Activated naive CD8-positive, alpha-beta T cell (primary cell): Measurements from ENCODE around the gene TRIM6.
"Not testable (repeated sequence)": the region's sequence is repeated elsewhere in the genome, so short reads cannot be mapped to it uniquely, and the experiment has no call there.

Experiments used
- H3K27ac Mint-ChIP-seq: one replicate; pipeline ENCODE4 v1.8.0; 2021; ENCODE audit warnings: mixed read lengths
- H3K27me3 Mint-ChIP-seq: one replicate; pipeline ENCODE4 v1.8.0; 2021; ENCODE audit warnings: mixed read lengths
- H3K36me3 Mint-ChIP-seq: one replicate; pipeline ENCODE4 v1.8.0; 2021; ENCODE audit warnings: mixed read lengths
- H3K4me1 Mint-ChIP-seq: one replicate; pipeline ENCODE4 v1.8.0; 2021; ENCODE audit warnings: low read depth, mixed read lengths
- H3K4me3 Mint-ChIP-seq: one replicate; pipeline ENCODE4 v1.8.0; 2021; ENCODE audit warnings: mild to moderate bottlenecking, mixed read lengths
- H3K9me3 Mint-ChIP-seq: one replicate; pipeline ENCODE4 v1.8.0; 2021; ENCODE audit warnings: low read depth, mixed read lengths

The TRIM6 gene

GRCh38 chr11:5596607-5597201 is at the start of gene TRIM6:
TSS of gene TRIM6 (plus strand) at chr11:5596637. CDS start at chr11:5596898, 261 bp downstream.
- no peak within 1 kb of the TSS for H3K27ac Mint-ChIP-seq
- peak within 1 kb of the TSS; percentile 86 for H3K4me3 Mint-ChIP-seq
- H3K27me3 Mint-ChIP-seq: peaks cover 5% of the 10 kb centered on the region
- H3K36me3 Mint-ChIP-seq: no peaks in the 10 kb centered on the region
- H3K9me3 Mint-ChIP-seq: no peaks in the 10 kb centered on the region
- peaks cover 8% of the 10 kb centered on the region for H3K4me1 Mint-ChIP-seq

- Mint-ChIP-seq H3K36me3 (peaks cover 7% of the 10 kb centered on the region), H3K27me3 (peaks cover 3% of the 10 kb centered on the region), H3K27ac (no peak overlapping the region), H3K9me3 (no peaks in the 10 kb centered on the region), H3K4me1 (no peaks in the 10 kb centered on the region), H3K4me3 (no peak overlapping the region)
Measured at GRCh38 chr11:5547982-5548381, 48.5 kb upstream of the TRIM6 start.

- Mint-ChIP-seq H3K27ac (no peak within 1 kb of the TSS), H3K27me3 (peaks cover 3% of the 10 kb centered on the region), H3K9me3 (no peaks in the 10 kb centered on the region), H3K4me1 (no peaks in the 10 kb centered on the region), H3K36me3 (peaks cover 7% of the 10 kb centered on the region), H3K4me3 (no peak within 1 kb of the TSS)
Measured at GRCh38 chr11:5548440-5548839, 48.0 kb upstream of the TRIM6 start, which contains the start of gene OR52H1. TSS of gene OR52H1 (minus strand) at chr11:5548540. CDS start at chr11:5545505, 3,035 bp downstream.

GRCh38 chr11:5550440-5551095 is 45.9 kb upstream of the TRIM6 start:
- H3K4me3 Mint-ChIP-seq: no peak overlapping the region

GRCh38 chr11:5553343-5553742 is 43.1 kb upstream of the TRIM6 start:
- Mint-ChIP-seq H3K27ac (no peak overlapping the region), H3K4me1 (no peaks in the 10 kb centered on the region), H3K9me3 (no peaks in the 10 kb centered on the region), H3K4me3 (no peak overlapping the region), H3K27me3 (peaks cover 4% of the 10 kb centered on the region), H3K36me3 (peaks cover 7% of the 10 kb centered on the region)

More at GRCh38 chr11:5550440-5551095, 45.9 kb upstream of the TRIM6 start:
- Mint-ChIP-seq H3K4me1 (no peaks in the 10 kb centered on the region), H3K27me3 (peaks cover 3% of the 10 kb centered on the region), H3K36me3 (peaks cover 7% of the 10 kb centered on the region), H3K27ac (no peak overlapping the region), H3K9me3 (no peaks in the 10 kb centered on the region)

GRCh38 chr11:5556596-5557188 is 39.7 kb upstream of the TRIM6 start:
- Mint-ChIP-seq H3K9me3 (no peaks in the 10 kb centered on the region), H3K27me3 (peaks cover 5% of the 10 kb centered on the region), H3K4me3 (no peak overlapping the region), H3K36me3 (peaks cover 4% of the 10 kb centered on the region), H3K27ac (no peak overlapping the region), H3K4me1 (no peaks in the 10 kb centered on the region)

GRCh38 chr11:5557751-5558150 is 38.7 kb upstream of the TRIM6 start:
- no peaks in the 10 kb centered on the region for H3K9me3 Mint-ChIP-seq
- no peak overlapping the region for H3K27ac Mint-ChIP-seq
- H3K4me3 Mint-ChIP-seq: no peak overlapping the region
- no peaks in the 10 kb centered on the region for H3K4me1 Mint-ChIP-seq
- H3K27me3 Mint-ChIP-seq: peaks cover 5% of the 10 kb centered on the region
- no peaks in the 10 kb centered on the region for H3K36me3 Mint-ChIP-seq

GRCh38 chr11:5564259-5565019 is 32.0 kb upstream of the TRIM6 start:
- Mint-ChIP-seq H3K36me3 (peaks cover 4% of the 10 kb centered on the region), H3K9me3 (peaks cover 5% of the 10 kb centered on the region), H3K4me3 (no peak overlapping the region), H3K27ac (no peak overlapping the region), H3K27me3 (no peaks in the 10 kb centered on the region), H3K4me1 (peaks cover 6% of the 10 kb centered on the region)

GRCh38 chr11:5574654-5575053 is 21.8 kb upstream of the TRIM6 start:
- Mint-ChIP-seq H3K9me3 (no peaks in the 10 kb centered on the region), H3K4me3 (no peak overlapping the region), H3K27ac (no peak overlapping the region), H3K27me3 (no peaks in the 10 kb centered on the region), H3K36me3 (peaks cover 3% of the 10 kb centered on the region), H3K4me1 (no peaks in the 10 kb centered on the region)

GRCh38 chr11:5575152-5575551 is 21.3 kb upstream of the TRIM6 start:
- Mint-ChIP-seq H3K36me3 (peaks cover 3% of the 10 kb centered on the region), H3K27ac (no peak overlapping the region), H3K9me3 (no peaks in the 10 kb centered on the region), H3K4me3 (no peak overlapping the region), H3K27me3 (no peaks in the 10 kb centered on the region), H3K4me1 (no peaks in the 10 kb centered on the region)

GRCh38 chr11:5577101-5577500 is 19.3 kb upstream of the TRIM6 start:
- H3K9me3 Mint-ChIP-seq: no peaks in the 10 kb centered on the region
- H3K27me3 Mint-ChIP-seq: no peaks in the 10 kb centered on the region
- no peak overlapping the region for H3K4me3 Mint-ChIP-seq
- H3K36me3 Mint-ChIP-seq: no peaks in the 10 kb centered on the region
- no peaks in the 10 kb centered on the region for H3K4me1 Mint-ChIP-seq
- H3K27ac Mint-ChIP-seq: no peak overlapping the region

- Mint-ChIP-seq H3K4me1 (no peaks in the 10 kb centered on the region), H3K27me3 (peaks cover 2% of the 10 kb centered on the region), H3K27ac (no peak within 1 kb of the TSS), H3K9me3 (peaks cover 4% of the 10 kb centered on the region), H3K36me3 (peaks cover 3% of the 10 kb centered on the region), H3K4me3 (no peak within 1 kb of the TSS)
Measured at GRCh38 chr11:5580577-5580976, 15.9 kb upstream of the TRIM6 start, which contains the start of gene OR52B6. TSS of gene OR52B6 (plus strand) at chr11:5580877. CDS start at chr11:5580877, 0 bp downstream.

GRCh38 chr11:5581014-5581413 is 15.4 kb upstream of the TRIM6 start:
- H3K36me3 Mint-ChIP-seq: peaks cover 3% of the 10 kb centered on the region
- peaks cover 2% of the 10 kb centered on the region for H3K27me3 Mint-ChIP-seq
- H3K9me3 Mint-ChIP-seq: peaks cover 4% of the 10 kb centered on the region
- no peaks in the 10 kb centered on the region for H3K4me1 Mint-ChIP-seq
- H3K27ac Mint-ChIP-seq: no peak overlapping the region
- no peak overlapping the region for H3K4me3 Mint-ChIP-seq

GRCh38 chr11:5584458-5584857 is 12.0 kb upstream of the TRIM6 start:
- not testable (repeated sequence) for H3K4me1 Mint-ChIP-seq, H3K36me3 Mint-ChIP-seq, H3K27ac Mint-ChIP-seq, H3K4me3 Mint-ChIP-seq, H3K9me3 Mint-ChIP-seq, H3K27me3 Mint-ChIP-seq

- H3K9me3 Mint-ChIP-seq, H3K4me1 Mint-ChIP-seq, H3K36me3 Mint-ChIP-seq, H3K4me3 Mint-ChIP-seq, H3K27me3 Mint-ChIP-seq, H3K27ac Mint-ChIP-seq: not testable (repeated sequence)
Measured at GRCh38 chr11:5589906-5590305, 6.5 kb upstream of the TRIM6 start.
